ENCODE measurements around the gene RAB17.

DNA sequence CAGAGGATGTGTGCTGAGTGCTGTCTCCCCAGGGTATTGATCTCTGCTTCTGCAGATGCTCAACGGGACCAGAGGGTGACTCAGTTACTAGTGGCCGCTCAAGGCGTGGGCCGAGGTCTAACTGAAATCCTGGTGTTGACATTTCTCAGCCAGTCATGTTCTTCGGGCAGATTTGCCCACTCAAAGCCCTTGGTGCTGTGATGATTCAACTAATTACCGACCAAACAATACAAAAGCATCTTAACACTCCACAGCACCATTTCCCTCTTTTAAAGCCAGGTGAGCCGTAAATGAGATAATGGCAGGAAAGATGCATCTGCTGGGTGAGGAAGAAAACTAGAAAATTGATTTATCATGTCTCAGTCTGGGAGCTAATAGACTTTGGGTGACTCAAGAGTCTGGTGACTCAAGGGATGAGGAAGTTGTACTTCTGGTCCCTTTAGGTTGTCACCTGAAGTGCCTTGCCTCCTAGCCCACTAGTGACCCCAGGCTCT lies 56.8 kb downstream of the RAB17 start:
- TF ChIP-seq, protein P1, sequence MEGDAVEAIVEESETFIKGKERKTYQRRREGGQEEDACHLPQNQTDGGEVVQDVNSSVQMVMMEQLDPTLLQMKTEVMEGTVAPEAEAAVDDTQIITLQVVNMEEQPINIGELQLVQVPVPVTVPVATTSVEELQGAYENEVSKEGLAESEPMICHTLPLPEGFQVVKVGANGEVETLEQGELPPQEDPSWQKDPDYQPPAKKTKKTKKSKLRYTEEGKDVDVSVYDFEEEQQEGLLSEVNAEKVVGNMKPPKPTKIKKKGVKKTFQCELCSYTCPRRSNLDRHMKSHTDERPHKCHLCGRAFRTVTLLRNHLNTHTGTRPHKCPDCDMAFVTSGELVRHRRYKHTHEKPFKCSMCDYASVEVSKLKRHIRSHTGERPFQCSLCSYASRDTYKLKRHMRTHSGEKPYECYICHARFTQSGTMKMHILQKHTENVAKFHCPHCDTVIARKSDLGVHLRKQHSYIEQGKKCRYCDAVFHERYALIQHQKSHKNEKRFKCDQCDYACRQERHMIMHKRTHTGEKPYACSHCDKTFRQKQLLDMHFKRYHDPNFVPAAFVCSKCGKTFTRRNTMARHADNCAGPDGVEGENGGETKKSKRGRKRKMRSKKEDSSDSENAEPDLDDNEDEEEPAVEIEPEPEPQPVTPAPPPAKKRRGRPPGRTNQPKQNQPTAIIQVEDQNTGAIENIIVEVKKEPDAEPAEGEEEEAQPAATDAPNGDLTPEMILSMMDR (IDR thresholded peaks at IDR 0.05; ENCODE audit: low read depth, low read length): no peak
- no peak for TF ChIP-seq EZH2phosphoT487 (IDR thresholded peaks at IDR 0.05; ENCODE audit: low read depth)

All from OCI-LY3 (cell line).